Right atrium auricular region (tissue), 2 donors: ENCODE results near the gene UAP1L1. TPM values are rescaled to one million over a fixed set of nuclear protein-coding genes. Genes with fewer than 3 reads are reported as not detected.
A peak's percentile ranks its signal among the peaks of the same experiment; 100 is the strongest.

Experiments used
- DNase-seq: peaks from one replicate; pipeline ENCODE4 v3.0.0-alpha.2; 2019; ENCODE audit warnings: low spot score
- H3K27ac ChIP-seq, 2 donors: fragments of 200-600 bp; sonication (generic); 1 replicate in 1 of 2; 2 replicates in 1 of 2; pipeline ENCODE4 v1.5.1; 2016 to 2019
- H3K27me3 ChIP-seq, 2 donors: fragments of 200-600 bp; sonication (generic); one replicate each; pipeline versions ENCODE4 v1.5.1 to v1.6.0; 2017 to 2019
- H3K36me3 ChIP-seq: fragments of 200-600 bp; sonication (generic); one replicate; pipeline ENCODE4 v1.5.1; 2016
- H3K4me1 ChIP-seq, 2 donors: fragments of 200-600 bp; sonication (generic); one replicate each; pipeline versions ENCODE4 v1.5.1 to v1.6.0; 2017 to 2019
- H3K4me3 ChIP-seq, 2 donors: fragments of 200-600 bp; sonication (generic); 1 replicate in 1 of 2; 2 replicates in 1 of 2; pipeline ENCODE4 v1.5.1; 2017 to 2019; ENCODE audit warnings: mild to moderate bottlenecking in 1 of 2, moderate library complexity in 1 of 2
- H3K9me3 ChIP-seq, 2 donors: fragments of 200-600 bp; sonication (generic); one replicate each; pipeline ENCODE4 v1.5.1; 2019
- total RNA-seq, 2 donors: library from RNA; depleted of rRNA; stranded (reverse); fragments of >200 nt; gene quantifications; one replicate each; pipeline ENCODE4 v1.1.0, GENCODE V29; 2016
- TF ChIP-seq, protein P1 (sequence below), 2 donors: fragments of 200-600 bp; sonication (generic); IDR thresholded peaks; one replicate each; pipeline ENCODE4 v1.5.1; 2019; ENCODE audit warnings: antibody characterized with exemption in 2 of 2

The UAP1L1 gene
- total RNA-seq, 2 donors from 2014 or later = 4.3 to 6.3 TPM

DNA sequence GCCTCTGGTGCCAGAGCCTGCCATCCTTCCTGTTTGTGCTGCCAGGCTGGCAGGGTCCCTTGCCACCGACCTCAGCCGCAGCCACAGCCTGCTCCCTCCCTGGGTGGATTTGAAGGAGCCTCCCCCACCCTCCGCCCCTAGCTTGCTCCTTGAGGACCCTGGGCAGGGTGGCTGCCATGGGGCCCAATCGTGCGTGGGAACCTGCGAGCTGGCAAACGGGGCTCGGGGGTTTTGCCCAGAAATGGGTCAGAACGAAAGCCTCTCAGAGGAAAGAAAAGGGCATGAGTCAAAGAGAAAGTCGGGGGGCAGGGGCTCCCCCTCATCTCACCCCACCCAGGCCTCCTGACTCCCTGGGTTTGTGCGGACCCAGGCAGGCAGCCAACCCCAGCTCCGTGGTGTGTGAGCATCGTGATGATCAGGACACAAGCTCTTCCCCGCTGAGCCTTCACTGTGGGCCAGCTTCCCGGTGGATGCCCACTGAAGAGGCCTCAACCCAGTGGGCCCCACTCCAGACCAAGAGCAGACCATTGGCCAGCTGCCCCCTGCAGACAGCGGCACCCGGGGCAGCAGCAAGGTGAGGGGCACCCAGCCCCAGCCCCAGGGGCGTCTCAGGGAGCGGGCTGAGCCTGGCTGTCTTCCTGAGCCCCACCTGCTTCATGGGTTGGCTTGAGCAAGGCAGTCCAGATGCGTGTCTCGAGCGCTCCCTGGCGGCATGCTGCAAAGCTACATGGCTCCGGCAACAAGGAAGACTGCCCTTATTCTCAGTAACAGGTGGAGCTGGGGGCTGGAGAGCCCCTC lies 42.4 kb upstream of the UAP1L1 start:
- no peaks in the 10 kb centered on the region for H3K27me3 ChIP-seq
- H3K4me3 ChIP-seq = no peak overlapping the region
- TF ChIP-seq, protein P1, sequence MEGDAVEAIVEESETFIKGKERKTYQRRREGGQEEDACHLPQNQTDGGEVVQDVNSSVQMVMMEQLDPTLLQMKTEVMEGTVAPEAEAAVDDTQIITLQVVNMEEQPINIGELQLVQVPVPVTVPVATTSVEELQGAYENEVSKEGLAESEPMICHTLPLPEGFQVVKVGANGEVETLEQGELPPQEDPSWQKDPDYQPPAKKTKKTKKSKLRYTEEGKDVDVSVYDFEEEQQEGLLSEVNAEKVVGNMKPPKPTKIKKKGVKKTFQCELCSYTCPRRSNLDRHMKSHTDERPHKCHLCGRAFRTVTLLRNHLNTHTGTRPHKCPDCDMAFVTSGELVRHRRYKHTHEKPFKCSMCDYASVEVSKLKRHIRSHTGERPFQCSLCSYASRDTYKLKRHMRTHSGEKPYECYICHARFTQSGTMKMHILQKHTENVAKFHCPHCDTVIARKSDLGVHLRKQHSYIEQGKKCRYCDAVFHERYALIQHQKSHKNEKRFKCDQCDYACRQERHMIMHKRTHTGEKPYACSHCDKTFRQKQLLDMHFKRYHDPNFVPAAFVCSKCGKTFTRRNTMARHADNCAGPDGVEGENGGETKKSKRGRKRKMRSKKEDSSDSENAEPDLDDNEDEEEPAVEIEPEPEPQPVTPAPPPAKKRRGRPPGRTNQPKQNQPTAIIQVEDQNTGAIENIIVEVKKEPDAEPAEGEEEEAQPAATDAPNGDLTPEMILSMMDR (IDR thresholded peaks at IDR 0.05) = peak; percentile 90 to 96
- DNase-seq = peak; percentile 83
- peaks cover 0 to 14% of the 10 kb centered on the region in 2 donors for H3K4me1 ChIP-seq
- no peaks in the 10 kb centered on the region for H3K9me3 ChIP-seq
- H3K36me3 ChIP-seq = peaks cover 13% of the 10 kb centered on the region
- H3K27ac ChIP-seq = no peak overlapping the region

DNA sequence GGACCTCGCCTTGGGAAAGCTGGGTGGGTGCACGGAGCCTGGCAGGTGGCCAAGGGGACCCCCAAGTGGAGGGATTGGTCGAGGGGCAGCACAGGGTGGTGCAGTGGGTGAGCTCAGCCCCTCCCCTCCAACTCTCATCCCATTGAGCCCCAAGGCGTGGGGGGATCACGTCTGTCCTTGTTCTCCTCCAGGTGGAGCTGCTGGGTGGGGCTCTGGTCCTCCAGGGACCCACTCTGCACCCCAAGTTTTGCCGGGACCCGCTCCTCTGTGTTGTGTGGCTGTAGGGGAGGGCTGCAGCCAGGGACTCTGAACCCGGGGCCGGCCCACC lies 41.8 kb upstream of the UAP1L1 start:
- TF ChIP-seq, protein P1 (IDR thresholded peaks at IDR 0.05) = peak; percentile 12 to 24

DNA sequence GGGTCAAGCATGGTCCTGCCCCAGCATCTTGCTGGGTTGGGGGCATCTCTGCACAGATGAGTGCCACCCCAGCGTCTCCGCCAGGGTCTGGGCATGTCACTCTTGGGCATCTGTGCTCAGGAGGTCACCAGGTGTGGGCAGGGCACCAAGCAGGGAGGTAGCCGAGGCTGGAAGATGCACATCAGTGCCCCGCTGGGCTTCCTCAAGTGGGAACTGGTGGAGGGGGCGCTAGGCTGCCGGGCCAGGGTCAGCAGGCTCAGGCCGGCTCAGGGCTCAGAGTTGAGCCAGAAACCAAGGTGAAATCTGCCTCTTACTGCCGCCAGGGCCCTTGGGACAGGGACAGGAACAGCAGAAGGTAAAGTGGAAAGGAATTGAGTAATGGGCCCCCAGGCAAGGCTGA lies 41.4 kb upstream of the UAP1L1 start:
- Histone ChIP-seq H3K27me3 (no peaks in the 10 kb centered on the region), H3K27ac (no peak overlapping the region), H3K9me3 (no peaks in the 10 kb centered on the region), H3K4me3 (no peak overlapping the region), H3K36me3 (peaks cover 23% of the 10 kb centered on the region), H3K4me1 (peaks cover 0 to 14% of the 10 kb centered on the region in 2 donors)
- TF ChIP-seq, protein P1 (IDR thresholded peaks at IDR 0.05) = no peak
- no peak for DNase-seq

More for the DNA sequence above, 41.8 kb upstream of the UAP1L1 start:
- Histone ChIP-seq H3K27me3 (no peaks in the 10 kb centered on the region), H3K4me3 (no peak overlapping the region), H3K4me1 (peaks cover 0 to 14% of the 10 kb centered on the region in 2 donors), H3K9me3 (no peaks in the 10 kb centered on the region), H3K27ac (no peak overlapping the region), H3K36me3 (peaks cover 19% of the 10 kb centered on the region)
- DNase-seq = no peak

DNA sequence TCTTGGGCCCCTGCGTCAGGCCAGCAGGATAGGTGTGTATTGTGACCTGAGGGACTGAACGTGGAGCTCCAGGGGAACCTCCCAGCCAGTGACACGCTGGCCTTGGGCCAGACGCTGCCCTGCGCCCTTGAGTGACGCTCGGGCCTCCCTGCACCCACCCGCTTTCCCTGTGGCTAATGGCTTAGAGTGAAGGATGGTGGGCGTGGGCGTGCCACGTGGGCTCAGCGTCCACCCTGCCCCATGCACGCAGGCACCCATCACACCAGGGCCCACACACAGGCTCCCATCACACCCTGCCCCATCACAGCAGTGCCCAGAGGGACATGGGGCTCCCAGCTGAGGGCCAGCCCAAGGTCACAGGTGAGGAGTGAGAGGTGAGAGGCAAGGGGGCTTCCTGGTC lies 40.3 kb upstream of the UAP1L1 start:
- H3K27ac ChIP-seq = no peak overlapping the region
- H3K27me3 ChIP-seq = no peaks in the 10 kb centered on the region
- H3K4me3 ChIP-seq = no peak overlapping the region
- no peaks in the 10 kb centered on the region for H3K9me3 ChIP-seq
- peaks cover 0 to 21% of the 10 kb centered on the region in 2 donors for H3K4me1 ChIP-seq
- no peak for DNase-seq
- TF ChIP-seq, protein P1 (IDR thresholded peaks at IDR 0.05) = no peak
- peaks cover 23% of the 10 kb centered on the region for H3K36me3 ChIP-seq

DNA sequence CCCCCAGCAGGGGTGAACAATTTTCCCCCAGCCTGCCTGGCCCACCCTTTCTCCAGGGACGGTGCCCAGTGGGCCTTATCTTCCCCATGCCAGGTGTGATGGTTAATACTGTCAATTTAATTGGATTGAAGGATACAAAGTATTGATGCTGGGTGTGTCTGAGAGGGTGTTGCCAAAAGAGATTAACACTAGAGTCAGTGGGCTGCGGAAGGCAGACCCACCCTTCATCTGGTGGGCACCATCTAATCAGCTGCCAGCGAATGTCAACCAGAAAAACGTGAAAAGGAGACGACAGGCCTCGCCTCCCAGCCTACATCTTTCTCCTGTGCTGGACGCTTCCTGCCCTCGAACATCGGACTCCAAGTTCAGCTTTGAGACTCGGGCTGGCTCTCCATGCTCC lies 39.8 kb upstream of the UAP1L1 start:
- H3K4me3 ChIP-seq = no peak overlapping the region
- no peak overlapping the region for H3K27ac ChIP-seq
- no peaks in the 10 kb centered on the region for H3K27me3 ChIP-seq
- peaks cover 0 to 23% of the 10 kb centered on the region in 2 donors for H3K4me1 ChIP-seq
- no peaks in the 10 kb centered on the region for H3K9me3 ChIP-seq
- TF ChIP-seq, protein P1 (IDR thresholded peaks at IDR 0.05) = no peak
- peaks cover 23% of the 10 kb centered on the region for H3K36me3 ChIP-seq
- DNase-seq = no peak

DNA sequence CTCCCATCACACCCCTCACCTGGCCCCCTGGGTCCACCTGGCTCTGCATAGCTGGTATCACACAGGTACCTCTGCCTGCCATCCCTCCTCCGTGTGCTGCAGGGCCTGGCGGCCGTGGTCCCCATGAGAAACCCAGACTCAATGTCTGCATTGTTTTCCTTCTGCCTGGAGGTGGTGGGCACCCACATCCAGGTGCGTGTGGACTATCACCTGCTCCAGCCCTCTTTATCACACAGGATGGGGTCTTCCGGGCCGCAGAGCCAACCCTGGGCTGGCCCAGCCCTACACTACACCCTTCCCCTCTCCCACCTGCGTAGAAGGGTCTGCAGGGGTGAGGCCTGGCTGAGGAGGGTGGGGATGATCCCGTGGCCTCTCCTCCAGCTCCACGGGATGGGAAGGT lies 38.4 kb upstream of the UAP1L1 start:
- H3K9me3 ChIP-seq = no peaks in the 10 kb centered on the region
- no peak overlapping the region for H3K4me3 ChIP-seq
- peaks cover 23% of the 10 kb centered on the region for H3K36me3 ChIP-seq
- TF ChIP-seq, protein P1 (IDR thresholded peaks at IDR 0.05) = no peak
- peaks cover 0 to 33% of the 10 kb centered on the region in 2 donors for H3K4me1 ChIP-seq
- no peak for DNase-seq
- no peak overlapping the region for H3K27ac ChIP-seq
- H3K27me3 ChIP-seq = no peaks in the 10 kb centered on the region
